ENCODE results near the gene PASK.

DNA sequence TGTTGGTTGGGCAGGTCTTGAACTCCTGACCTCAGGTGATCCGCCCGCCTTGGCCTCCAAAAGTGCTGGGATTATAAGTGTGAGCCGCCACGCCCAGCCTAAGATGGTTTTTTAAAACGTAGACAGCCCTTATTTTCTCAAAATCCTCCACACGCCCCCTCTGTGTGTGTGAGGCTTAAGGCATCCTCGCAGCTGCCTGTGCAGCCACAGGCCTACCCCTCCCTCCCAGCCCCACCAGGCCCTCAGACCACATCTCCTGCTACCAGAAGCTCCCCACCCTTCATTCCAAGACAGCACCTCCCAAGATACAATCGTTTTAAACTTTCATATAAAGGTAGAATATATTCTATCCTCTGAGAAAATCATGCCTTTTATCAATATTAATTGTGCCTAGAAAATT lies 44.0 kb upstream of the PASK start:
- TF ChIP-seq, protein P1, sequence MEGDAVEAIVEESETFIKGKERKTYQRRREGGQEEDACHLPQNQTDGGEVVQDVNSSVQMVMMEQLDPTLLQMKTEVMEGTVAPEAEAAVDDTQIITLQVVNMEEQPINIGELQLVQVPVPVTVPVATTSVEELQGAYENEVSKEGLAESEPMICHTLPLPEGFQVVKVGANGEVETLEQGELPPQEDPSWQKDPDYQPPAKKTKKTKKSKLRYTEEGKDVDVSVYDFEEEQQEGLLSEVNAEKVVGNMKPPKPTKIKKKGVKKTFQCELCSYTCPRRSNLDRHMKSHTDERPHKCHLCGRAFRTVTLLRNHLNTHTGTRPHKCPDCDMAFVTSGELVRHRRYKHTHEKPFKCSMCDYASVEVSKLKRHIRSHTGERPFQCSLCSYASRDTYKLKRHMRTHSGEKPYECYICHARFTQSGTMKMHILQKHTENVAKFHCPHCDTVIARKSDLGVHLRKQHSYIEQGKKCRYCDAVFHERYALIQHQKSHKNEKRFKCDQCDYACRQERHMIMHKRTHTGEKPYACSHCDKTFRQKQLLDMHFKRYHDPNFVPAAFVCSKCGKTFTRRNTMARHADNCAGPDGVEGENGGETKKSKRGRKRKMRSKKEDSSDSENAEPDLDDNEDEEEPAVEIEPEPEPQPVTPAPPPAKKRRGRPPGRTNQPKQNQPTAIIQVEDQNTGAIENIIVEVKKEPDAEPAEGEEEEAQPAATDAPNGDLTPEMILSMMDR (conservative IDR thresholded peaks at IDR 0.05; ENCODE audit: low read length), result no peak
- no peak for TF ChIP-seq EZH2phosphoT487 (IDR thresholded peaks at IDR 0.05; ENCODE audit: borderline replicate concordance, low read depth, low read length)
